Measurements from ENCODE around the gene DDIT4L.
"Not testable (repeated sequence)": the region's sequence is repeated elsewhere in the genome, so short reads cannot be mapped to it uniquely, and the experiment has no call there.

The DDIT4L gene

DNA sequence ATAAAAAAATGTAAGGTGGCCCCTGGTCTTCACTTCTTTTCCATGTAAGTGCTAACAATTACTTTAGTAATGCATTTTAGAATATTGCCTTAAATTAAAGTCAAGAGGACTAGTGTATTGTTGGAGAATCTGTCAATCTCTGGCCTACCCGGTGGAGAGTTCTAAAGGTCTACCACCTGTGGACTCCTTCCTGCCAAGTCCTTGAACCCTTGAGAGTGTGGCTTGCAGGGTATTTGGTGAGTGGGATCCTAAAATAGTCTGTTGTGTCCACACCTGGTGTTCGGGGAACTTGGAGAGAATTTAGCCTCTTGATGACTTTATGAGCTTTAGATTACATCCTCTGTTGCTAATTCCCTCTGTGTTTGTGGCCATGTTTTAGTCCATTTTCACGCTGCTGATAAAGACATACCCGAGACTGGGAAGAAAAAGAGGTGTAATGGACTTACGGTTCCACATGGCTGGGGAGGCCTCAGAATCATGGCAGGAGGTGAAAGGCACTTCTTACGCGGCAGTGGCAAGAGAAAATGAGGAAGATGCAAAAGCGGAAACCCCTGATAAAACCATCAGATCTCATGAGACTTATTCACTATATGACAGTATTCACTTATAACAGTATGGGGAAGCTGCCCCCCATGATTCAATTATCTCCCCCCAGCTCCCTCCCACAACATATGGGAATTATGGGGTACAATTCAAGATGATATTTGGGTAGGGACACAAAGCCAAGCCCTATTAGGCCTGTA is 23.8 kb downstream of the DDIT4L start:
- no peak for DNase-seq (ENCODE audit: low read depth)

- DNase-seq (ENCODE audit: low read depth) = no peak
Measured at GRCh38 chr4:100165809-100166208, 24.5 kb downstream of the DDIT4L start.

- DNase-seq (ENCODE audit: low read depth) = no peak
Measured at GRCh38 chr4:100164808-100165760, 25.2 kb downstream of the DDIT4L start.

DNA sequence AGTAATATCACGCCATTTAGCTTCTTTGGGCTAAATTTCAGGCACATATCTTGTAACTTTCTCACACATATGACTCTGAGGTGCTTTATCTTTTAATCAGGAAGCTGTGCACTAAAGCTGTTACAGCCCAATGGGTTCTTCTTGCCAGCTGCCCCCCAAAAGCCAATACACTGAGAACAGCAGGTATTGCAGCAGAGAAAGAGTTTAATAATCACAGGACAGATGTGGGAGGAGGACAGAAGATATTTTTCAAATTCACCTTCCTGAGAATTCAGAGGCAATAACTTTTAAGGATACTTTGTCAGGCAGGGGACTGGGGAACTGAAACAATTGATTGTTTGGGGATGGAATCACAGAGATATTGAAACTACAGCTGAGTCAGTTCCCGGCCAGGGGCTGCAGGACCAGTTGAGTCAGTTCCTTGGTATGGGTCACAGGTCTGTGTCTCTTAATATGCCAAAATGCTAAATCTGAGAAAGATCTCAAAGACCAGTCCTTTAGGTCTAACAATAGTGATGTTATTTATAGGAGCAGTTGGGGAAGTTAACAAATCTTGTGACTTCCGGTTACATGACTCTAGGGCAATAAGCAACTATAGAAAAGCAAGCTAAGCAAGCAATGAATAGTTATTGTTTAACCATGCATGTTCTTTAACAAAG is 28.1 kb downstream of the DDIT4L start:
- no peak for DNase-seq (ENCODE audit: low read depth)

GRCh38 chr4:100149190-100149589 is 41.1 kb downstream of the DDIT4L start:
- no peak for DNase-seq (ENCODE audit: low read depth)

DNA sequence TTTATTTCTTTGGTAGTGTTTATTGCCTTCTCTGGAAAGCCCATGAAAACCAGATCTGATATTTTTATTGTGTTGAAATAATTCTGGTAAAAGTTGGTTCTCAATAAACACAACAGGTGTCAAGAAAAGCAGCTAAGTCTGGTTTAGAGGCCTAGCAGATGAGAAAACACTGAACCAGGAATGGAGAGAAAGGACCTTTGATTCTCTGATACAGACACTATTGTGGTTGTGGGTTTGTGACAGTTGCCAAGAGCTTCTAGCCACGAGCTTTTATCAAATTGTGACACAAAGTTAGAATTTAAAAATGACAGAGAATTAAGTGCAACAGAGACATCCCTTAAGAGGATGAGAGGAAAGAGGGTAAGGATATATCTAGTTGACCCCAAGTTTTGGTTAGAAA is 42.6 kb downstream of the DDIT4L start:
- DNase-seq (ENCODE audit: low read depth) = no peak

- no peak for DNase-seq (ENCODE audit: low read depth)
Measured at GRCh38 chr4:100147198-100147597, 43.1 kb downstream of the DDIT4L start.

DNA sequence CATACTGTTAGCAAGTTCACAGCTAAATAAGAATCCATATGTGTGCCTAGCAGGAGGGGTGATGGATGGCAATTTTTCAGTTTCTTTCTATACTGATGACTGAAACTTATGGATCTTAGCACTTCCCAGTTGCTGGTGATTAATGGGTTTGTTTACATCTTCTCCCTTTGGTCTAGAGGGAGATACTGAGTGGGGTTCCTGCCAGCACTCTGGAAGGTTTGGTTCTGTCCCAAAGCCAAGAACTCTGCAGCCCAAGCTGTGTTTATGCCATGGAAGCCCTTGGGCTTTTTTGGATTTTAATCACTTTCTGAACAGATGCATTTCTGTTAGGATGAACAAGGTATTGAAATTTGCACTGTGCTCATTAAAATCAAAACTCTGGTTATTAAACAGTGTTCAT is 43.5 kb downstream of the DDIT4L start:
- no peak for DNase-seq (ENCODE audit: low read depth)

- not testable (repeated sequence) for DNase-seq (ENCODE audit: low read depth)
Measured at GRCh38 chr4:100137320-100137719, 52.9 kb downstream of the DDIT4L start.
